Measurements from ENCODE around the gene NKG7.

- TF ChIP-seq EP300 (IDR thresholded peaks at IDR 0.05) (no peak), CTCF (IDR thresholded peaks at IDR 0.05) (no peak)
Measured at GRCh38 chr19:51352783-51353360, 19.6 kb downstream of the NKG7 start.
